ENCODE results near the gene SLC25A36. TPM values are rescaled to one million over a fixed set of nuclear protein-coding genes. Genes with fewer than 3 reads are reported as not detected.
A peak's percentile ranks its signal among the peaks of the same experiment; 100 is the strongest.

SLC25A36 gene
- total RNA-seq, 1 donor from 2014 or later, result 203 TPM

- H3K27me3 ChIP-seq, result no peaks in the 10 kb centered on the region
- peaks cover 9% of the 10 kb centered on the region for H3K27me3 Mint-ChIP-seq (ENCODE audit: insufficient read depth, low read depth)
- no peaks in the 10 kb centered on the region for H3K79me2 ChIP-seq (ENCODE audit: low read depth)
- no peaks in the 10 kb centered on the region for H3K9me3 ChIP-seq (ENCODE audit: low read depth)
- no peaks in the 10 kb centered on the region for H3F3A ChIP-seq (ENCODE audit: low read depth)
- no peak overlapping the region for H3K27ac ChIP-seq
- H3K9ac ChIP-seq, result no peak overlapping the region
- peaks cover 2% of the 10 kb centered on the region for H3K4me1 Mint-ChIP-seq
- H2AFZ ChIP-seq (replicated peaks), result peak overlapping the region; percentile 38
- no peaks in the 10 kb centered on the region for H3K36me3 Mint-ChIP-seq
- no peaks in the 10 kb centered on the region for H3K4me1 ChIP-seq
- no peaks in the 10 kb centered on the region for H3K36me3 ChIP-seq
- H3K9me3 Mint-ChIP-seq, result peaks cover 9% of the 10 kb centered on the region
- no peak overlapping the region for H3K4me2 ChIP-seq
- H3K4me3 Mint-ChIP-seq, result no peak overlapping the region
- H4K20me1 ChIP-seq (ENCODE audit: low read depth), result no peaks in the 10 kb centered on the region
- H3K4me3 ChIP-seq, result no peak overlapping the region
- peak overlapping the region; percentile 25 for H3K27ac Mint-ChIP-seq
- TF ChIP-seq, protein P1, sequence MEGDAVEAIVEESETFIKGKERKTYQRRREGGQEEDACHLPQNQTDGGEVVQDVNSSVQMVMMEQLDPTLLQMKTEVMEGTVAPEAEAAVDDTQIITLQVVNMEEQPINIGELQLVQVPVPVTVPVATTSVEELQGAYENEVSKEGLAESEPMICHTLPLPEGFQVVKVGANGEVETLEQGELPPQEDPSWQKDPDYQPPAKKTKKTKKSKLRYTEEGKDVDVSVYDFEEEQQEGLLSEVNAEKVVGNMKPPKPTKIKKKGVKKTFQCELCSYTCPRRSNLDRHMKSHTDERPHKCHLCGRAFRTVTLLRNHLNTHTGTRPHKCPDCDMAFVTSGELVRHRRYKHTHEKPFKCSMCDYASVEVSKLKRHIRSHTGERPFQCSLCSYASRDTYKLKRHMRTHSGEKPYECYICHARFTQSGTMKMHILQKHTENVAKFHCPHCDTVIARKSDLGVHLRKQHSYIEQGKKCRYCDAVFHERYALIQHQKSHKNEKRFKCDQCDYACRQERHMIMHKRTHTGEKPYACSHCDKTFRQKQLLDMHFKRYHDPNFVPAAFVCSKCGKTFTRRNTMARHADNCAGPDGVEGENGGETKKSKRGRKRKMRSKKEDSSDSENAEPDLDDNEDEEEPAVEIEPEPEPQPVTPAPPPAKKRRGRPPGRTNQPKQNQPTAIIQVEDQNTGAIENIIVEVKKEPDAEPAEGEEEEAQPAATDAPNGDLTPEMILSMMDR (IDR thresholded peaks at IDR 0.05), result no peak
- TF ChIP-seq EZH2phosphoT487 (IDR thresholded peaks at IDR 0.05) (no peak), EZH2 (IDR thresholded peaks at IDR 0.05) (no peak)
- no peak for DNase-seq (ENCODE audit: low spot score)
Observed at GRCh38 chr3:141019244-141019643, 77.6 kb downstream of the SLC25A36 start.

GRCh38 chr3:141020143-141020830 is 78.7 kb downstream of the SLC25A36 start:
- Mint-ChIP-seq H3K27ac (peak overlapping the region; percentile 30), H3K36me3 (no peaks in the 10 kb centered on the region), H3K27me3 (ENCODE audit: insufficient read depth, low read depth) (peaks cover 9% of the 10 kb centered on the region), H3K4me1 (peaks cover 2% of the 10 kb centered on the region), H3K9me3 (peaks cover 3% of the 10 kb centered on the region), H3K4me3 (no peak overlapping the region)
- Histone ChIP-seq H3K36me3 (no peaks in the 10 kb centered on the region), H3K4me3 (no peak overlapping the region), H2AFZ (replicated peaks) (no peak overlapping the region), H3K9ac (no peak overlapping the region), H3K4me2 (no peak overlapping the region), H3K27ac (no peak overlapping the region), H3K4me1 (no peaks in the 10 kb centered on the region), H4K20me1 (ENCODE audit: low read depth) (no peaks in the 10 kb centered on the region), H3F3A (ENCODE audit: low read depth) (no peaks in the 10 kb centered on the region), H3K9me3 (ENCODE audit: low read depth) (no peaks in the 10 kb centered on the region), H3K27me3 (no peaks in the 10 kb centered on the region), H3K79me2 (ENCODE audit: low read depth) (no peaks in the 10 kb centered on the region)
- DNase-seq (ENCODE audit: low spot score), result no peak
- TF ChIP-seq EZH2phosphoT487 (IDR thresholded peaks at IDR 0.05), result no peak
- TF ChIP-seq EZH2 (IDR thresholded peaks at IDR 0.05), result no peak
- TF ChIP-seq, protein P1 (IDR thresholded peaks at IDR 0.05), result no peak

DNA sequence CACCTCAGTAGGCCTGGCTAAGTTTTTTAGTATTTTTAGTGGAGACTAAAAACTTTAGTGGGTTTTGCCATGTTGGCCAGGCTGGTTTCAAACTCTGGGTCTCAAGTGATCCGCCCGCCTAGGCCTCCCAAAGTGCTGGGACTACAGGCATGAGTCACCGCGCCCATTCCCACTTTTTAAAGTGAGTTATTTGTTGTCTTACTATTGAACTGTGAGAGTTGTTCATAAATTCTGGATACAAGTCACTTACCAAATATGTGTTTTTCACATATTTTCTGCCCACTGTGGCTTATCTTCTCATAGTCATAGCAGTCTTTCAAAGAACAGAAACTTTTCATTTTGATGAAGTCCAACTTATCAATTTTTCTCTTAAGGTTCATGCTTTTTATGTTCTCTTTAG is 79.6 kb downstream of the SLC25A36 start:
- H3F3A ChIP-seq (ENCODE audit: low read depth), result no peaks in the 10 kb centered on the region

More for the DNA sequence above, 79.6 kb downstream of the SLC25A36 start:
- Histone ChIP-seq H3K4me3 (no peak overlapping the region), H2AFZ (replicated peaks) (no peak overlapping the region), H3K9me3 (ENCODE audit: low read depth) (no peaks in the 10 kb centered on the region), H3K27me3 (no peaks in the 10 kb centered on the region), H3K9ac (no peak overlapping the region), H3K79me2 (ENCODE audit: low read depth) (no peaks in the 10 kb centered on the region), H4K20me1 (ENCODE audit: low read depth) (no peaks in the 10 kb centered on the region), H3K27ac (no peak overlapping the region), H3K4me2 (no peak overlapping the region), H3K36me3 (no peaks in the 10 kb centered on the region), H3K4me1 (no peaks in the 10 kb centered on the region)
- TF ChIP-seq EZH2phosphoT487 (IDR thresholded peaks at IDR 0.05), result no peak
- TF ChIP-seq, protein P1 (IDR thresholded peaks at IDR 0.05), result no peak
- DNase-seq (ENCODE audit: low spot score), result no peak
- H3K4me3 Mint-ChIP-seq, result no peak overlapping the region
- H3K27me3 Mint-ChIP-seq (ENCODE audit: insufficient read depth, low read depth), result peaks cover 9% of the 10 kb centered on the region
- no peaks in the 10 kb centered on the region for H3K4me1 Mint-ChIP-seq
- H3K36me3 Mint-ChIP-seq, result no peaks in the 10 kb centered on the region
- no peaks in the 10 kb centered on the region for H3K9me3 Mint-ChIP-seq
- no peak overlapping the region for H3K27ac Mint-ChIP-seq

Other genes starting within 250 kb of the SLC25A36 start
- 4.9 and 10.7 TPM in 2 replicates for gene SPSB4, start 109.5 kb downstream of the SLC25A36 start, total RNA-seq (ENCODE audit: low replicate concordance)